Coronary artery (tissue), 2 donors: ENCODE results near the gene THAP12.

Experiments
- DNase-seq: peaks from one replicate; pipeline ENCODE4 v3.0.0-alpha.2; 2017; ENCODE audit warnings: low spot score
- H3K27ac ChIP-seq, 2 donors: fragments of 200-600 bp; sonication (generic); one replicate each; pipeline ENCODE4 v1.5.1; 2016 to 2019
- H3K4me3 ChIP-seq: fragments of 200-600 bp; sonication (generic); 2 replicates; pipeline ENCODE4 v1.5.1; 2016; ENCODE audit warnings: mild to moderate bottlenecking, moderate library complexity
- CTCF ChIP-seq: fragments of 200-600 bp; sonication (generic); IDR thresholded peaks from one replicate; pipeline ENCODE4 v1.5.1; 2019; ENCODE audit warnings: antibody characterized with exemption

Gene THAP12

GRCh38 chr11:76392870-76393269 lies 11.9 kb upstream of the THAP12 start:
- no peak for DNase-seq
- TF ChIP-seq CTCF = no peak
- no peak overlapping the region for H3K4me3 ChIP-seq
- no peak overlapping the region for H3K27ac ChIP-seq

- DNase-seq = no peak
- Histone ChIP-seq H3K4me3 (no peak overlapping the region), H3K27ac (no peak overlapping the region)
- TF ChIP-seq CTCF = no peak
Measured at GRCh38 chr11:76391811-76392475, 11.0 kb upstream of the THAP12 start.

- H3K4me3 ChIP-seq = no peak overlapping the region
- no peak for TF ChIP-seq CTCF
- H3K27ac ChIP-seq = no peak overlapping the region
- no peak for DNase-seq
Measured at GRCh38 chr11:76391021-76391420, 10.1 kb upstream of the THAP12 start.

- no peak for DNase-seq
- Histone ChIP-seq H3K4me3 (no peak overlapping the region), H3K27ac (no peak overlapping the region)
- no peak for TF ChIP-seq CTCF
Measured at GRCh38 chr11:76388408-76388807, 7.5 kb upstream of the THAP12 start.

- TF ChIP-seq CTCF = no peak
- Histone ChIP-seq H3K4me3 (no peak overlapping the region), H3K27ac (no peak overlapping the region)
- DNase-seq = no peak
Measured at GRCh38 chr11:76385903-76386302, 5.0 kb upstream of the THAP12 start.

- H3K27ac ChIP-seq = no peak overlapping the region
- no peak for DNase-seq
- H3K4me3 ChIP-seq = no peak overlapping the region
- TF ChIP-seq CTCF = no peak
Measured at GRCh38 chr11:76382209-76382608, 1.3 kb upstream of the THAP12 start.

GRCh38 chr11:76380159-76380976 lies 564 bp downstream of the THAP12 start:
- no peak for TF ChIP-seq CTCF
- DNase-seq = peak; percentile 78
- Histone ChIP-seq H3K27ac (peak overlapping the region; percentile 68 to 90), H3K4me3 (peak overlapping the region; percentile 91)
